ENCODE results near the gene MYL6B.
"Not testable (repeated sequence)": the region's sequence is repeated elsewhere in the genome, so short reads cannot be mapped to it uniquely, and the experiment has no call there.

The MYL6B gene

DNA sequence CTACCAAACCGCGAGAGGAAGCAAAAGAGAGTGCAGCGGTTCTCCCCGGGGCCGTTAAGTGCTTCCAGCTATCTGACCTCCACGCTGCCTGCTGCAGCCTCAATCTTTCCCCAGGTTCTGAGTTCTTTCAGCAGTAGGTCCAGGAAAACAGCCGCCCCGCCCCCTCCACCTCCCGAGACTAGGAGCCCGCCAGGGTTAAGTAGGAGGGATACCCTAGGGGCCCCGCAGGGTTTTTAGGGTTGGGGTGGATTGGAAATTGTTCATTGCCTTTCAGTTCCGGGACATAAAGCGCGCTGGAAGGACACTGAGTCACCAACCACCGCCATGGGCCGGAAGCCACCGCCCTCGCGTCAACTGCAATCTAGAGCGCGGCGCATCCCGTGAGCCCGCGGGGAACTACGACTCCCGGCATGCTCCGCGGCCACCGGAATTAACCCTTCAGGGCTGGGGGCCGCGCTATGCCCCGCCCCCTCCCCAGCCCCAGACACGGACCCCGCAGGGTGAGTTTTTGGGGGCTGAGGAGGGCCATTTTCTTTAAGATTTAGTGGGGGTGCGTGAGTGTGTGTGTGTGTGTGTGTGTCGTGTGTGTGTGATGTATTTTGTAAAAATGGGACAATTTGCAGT, at the start of gene MYL6B:
Gene MYL6B (plus strand): TSS at position 456 of the 624 bp plus-strand sequence. CDS start 1,332 bp downstream, outside the sequence.
- peak; percentile 38 to 95 (median 86) for DNase-seq

DNA sequence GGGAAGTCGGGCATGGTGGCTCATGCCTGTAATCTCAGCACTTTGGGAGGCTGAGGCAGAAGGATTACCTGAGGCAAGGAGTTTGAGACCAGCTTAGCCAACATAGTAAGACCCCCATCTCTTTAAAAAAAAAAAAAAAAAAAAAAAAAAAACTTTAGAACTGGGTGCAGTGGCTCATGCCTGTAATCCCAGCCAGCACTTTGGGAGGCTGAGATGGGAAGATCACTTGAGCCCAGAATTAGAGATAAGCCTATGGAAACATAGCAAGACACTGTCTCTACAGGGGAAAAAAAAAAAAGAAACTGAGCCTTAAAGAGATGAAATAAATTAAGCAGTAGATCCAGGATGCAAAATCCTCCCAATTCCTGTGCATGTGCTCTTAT, 49.7 kb upstream of the MYL6B start:
- no peak for DNase-seq

GRCh38 chr12:56103066-56103711, 49.2 kb upstream of the MYL6B start:
- DNase-seq = no peak

- no peak for DNase-seq
Observed at GRCh38 chr12:56103823-56104108, 48.6 kb upstream of the MYL6B start.

DNA sequence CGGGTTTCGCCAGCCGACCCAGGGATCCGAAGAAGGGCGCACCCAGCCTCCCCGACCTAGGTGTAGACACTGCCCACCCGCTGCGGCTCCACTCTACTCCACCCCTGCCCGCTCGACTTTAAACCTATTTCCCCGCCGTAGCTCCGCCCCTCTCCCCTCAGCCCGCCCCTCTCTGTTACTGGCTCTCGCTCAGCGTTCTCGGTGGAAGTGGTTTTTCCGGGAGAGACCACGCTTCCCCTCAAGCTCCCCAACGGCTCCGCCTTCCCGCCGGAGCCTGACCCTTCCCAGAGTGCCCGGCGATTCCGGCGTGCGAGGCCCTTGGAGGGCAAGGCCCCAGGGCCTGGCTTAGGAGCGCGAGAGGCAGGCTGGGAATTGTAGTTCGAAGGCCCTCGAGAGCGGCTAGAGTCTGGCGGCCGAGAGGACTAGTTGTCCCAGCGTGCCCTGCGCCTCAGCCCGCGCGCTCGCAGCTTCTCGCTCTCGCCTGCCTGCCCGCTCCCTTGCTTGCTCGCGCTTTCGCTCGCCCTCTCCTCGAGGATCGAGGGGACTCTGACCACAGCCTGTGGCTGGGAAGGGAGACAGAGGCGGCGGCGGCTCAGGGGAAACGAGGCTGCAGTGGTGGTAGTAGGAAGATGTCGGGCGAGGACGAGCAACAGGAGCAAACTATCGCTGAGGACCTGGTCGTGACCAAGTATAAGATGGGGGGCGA, 48.1 kb upstream of the MYL6B start, which contains the start of gene PA2G4:
Gene PA2G4 (plus strand): TSS at position 451 of the 706 bp plus-strand sequence. CDS start 179 bp downstream, at position 630.
- DNase-seq = peak; percentile 57 to 98 (median 95)

- DNase-seq = peak in 2 of 56 donors; percentile 28 to 32
Observed at GRCh38 chr12:56104815-56105608, 47.4 kb upstream of the MYL6B start.

- no peak for DNase-seq
Observed at GRCh38 chr12:56105609-56105902, 46.8 kb upstream of the MYL6B start.

GRCh38 chr12:56107242-56107641, 45.1 kb upstream of the MYL6B start:
- no peak for DNase-seq

GRCh38 chr12:56110571-56110970, 41.8 kb upstream of the MYL6B start:
- DNase-seq = no peak

GRCh38 chr12:56114084-56114483, 38.3 kb upstream of the MYL6B start:
- DNase-seq = no peak

DNA sequence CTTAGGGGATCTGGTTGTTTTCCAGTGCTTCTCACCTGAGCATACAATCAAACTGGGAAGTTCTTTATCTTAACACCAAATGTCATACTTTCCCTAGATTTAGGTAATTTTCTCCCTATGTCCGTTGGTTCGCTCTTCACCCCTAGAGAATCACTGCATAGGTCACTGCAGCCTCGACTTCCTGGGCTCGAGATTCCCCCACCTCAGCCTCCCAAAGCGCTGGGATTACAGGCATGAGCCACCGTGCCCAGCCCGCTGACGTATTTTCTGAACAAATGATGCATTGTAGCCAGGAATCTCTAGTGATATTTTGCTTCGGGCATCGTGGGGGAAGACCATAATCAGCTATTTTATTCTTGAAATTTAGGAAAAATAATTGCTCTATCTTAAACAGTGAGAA, 37.1 kb upstream of the MYL6B start:
- peak in 9 of 56 donors; percentile 3 to 30 (median 6) for DNase-seq

DNA sequence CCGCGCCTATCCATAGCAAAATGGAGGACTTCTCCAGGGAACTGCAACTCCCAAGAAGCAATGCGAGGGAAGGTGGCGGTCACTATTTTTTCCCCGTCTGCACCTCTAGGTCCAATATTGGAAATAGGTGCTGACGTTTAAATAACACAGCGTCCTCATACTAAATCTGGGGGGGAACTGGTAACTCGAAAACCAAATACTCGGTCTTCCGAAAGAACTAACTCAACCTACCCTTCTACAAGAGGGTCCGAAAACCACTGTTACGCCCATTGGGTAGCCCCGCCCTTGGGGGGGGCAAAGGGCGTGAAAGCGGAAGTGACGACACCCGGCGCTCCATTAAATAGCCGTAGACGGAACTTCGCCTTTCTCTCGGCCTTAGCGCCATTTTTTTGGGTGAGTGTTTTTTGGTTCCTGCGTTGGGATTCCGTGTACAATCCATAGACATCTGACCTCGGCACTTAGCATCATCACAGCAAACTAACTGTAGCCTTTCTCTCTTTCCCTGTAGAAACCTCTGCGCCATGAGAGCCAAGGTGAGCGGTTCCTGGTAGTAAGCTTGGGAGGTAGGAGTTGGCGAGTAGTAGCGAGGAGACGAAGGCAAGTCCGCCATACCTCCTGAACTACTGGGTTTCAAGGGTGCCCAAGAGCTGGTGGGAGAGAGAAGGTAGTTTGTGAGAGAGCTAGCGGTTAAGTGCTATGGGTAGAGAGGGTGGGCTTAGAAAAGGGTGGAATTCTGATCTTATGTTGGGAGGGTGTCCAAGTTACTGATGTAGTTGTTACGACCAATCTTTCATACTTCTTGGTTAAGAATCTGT, 35.9 kb upstream of the MYL6B start, which contains the start of gene RPL41:
Gene RPL41 (plus strand): TSS at position 367 of the 815 bp plus-strand sequence.
- DNase-seq = peak; percentile 63 to 97 (median 88)

- not testable (repeated sequence) for DNase-seq
Observed at GRCh38 chr12:56117082-56117706, 35.2 kb upstream of the MYL6B start.

- DNase-seq = peak; percentile 66 to 98 (median 94)
Observed at GRCh38 chr12:56117778-56118687, 34.4 kb upstream of the MYL6B start, which contains the start of gene ZC3H10. Gene ZC3H10, plus strand, starts transcription at chr12:56118266. Its CDS starts 2,297 bp downstream, at chr12:56120563.

DNA sequence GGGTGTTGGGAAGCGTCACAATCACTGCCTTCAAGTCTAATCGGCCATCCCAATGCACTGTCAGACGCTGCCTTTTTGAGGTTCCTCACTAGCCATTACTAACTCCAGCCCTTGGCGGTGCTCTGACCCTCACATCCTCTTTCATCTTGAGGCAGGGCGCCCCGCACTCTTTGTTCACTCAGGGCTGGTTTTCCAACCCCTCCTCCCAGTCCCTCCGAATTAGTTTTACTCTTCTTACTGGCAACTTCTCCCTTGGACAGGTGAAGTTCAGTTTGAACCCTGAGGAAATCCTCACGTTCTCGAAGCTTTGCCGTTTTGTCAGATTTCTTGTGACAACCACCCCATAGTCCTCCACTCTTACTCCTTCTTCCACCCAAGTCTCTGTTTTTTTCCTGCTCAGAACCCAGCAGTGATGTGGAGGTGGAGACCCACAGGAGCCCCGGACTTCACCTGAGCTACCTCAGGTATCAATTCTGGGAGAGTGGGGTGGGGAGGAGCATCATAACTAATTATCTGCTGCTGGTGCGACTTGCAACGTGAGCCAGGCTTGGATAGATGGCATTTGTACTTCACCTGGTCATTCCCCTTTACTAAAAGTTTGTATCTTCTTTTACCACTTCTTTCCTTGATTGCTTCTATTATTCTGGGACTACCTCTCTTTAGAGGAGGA, 33.6 kb upstream of the MYL6B start:
- DNase-seq = no peak

GRCh38 chr12:56119361-56119796, 33.0 kb upstream of the MYL6B start:
- peak in 41 of 56 donors; percentile 2 to 59 (median 26) for DNase-seq

DNA sequence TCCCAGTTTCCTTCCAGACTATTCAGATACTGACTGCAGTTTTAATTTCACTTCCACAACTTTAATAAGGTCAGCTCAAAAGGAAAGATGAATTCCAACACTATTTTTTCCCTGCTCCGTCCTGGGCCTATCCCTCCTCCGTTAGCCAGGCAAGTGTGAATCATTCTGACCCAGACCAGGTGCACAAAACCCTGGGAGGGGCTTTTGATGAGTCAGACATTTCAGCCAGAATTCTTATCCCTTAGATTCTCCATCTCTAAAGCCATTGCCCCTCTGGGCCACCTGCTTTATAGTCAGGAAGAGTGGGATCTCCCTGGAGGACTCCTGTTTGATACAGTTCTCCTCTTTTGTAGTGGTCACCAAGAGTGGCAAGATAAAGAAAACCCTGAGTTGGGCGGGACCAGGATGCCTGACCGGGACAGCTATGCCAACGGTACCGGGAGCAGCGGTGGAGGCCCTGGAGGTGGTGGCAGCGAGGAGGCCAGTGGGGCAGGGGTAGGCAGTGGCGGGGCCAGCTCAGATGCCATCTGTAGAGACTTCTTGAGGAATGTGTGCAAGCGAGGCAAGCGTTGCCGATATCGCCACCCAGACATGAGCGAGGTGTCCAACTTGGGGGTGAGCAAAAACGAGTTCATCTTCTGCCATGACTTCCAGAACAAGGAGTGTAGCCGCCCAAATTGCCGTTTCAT, 32.1 kb upstream of the MYL6B start:
- no peak for DNase-seq
